Raji (cell line): ENCODE results near the gene PCNX2.

Source experiments
- POLR2A ChIP-seq: IDR thresholded peaks from 2 replicates; pipeline ENCODE4 v1.6.1; 2011; ENCODE audit warnings: low read depth, low read length, control low read depth; ENCODE audit not compliant: insufficient read depth

The PCNX2 gene

DNA sequence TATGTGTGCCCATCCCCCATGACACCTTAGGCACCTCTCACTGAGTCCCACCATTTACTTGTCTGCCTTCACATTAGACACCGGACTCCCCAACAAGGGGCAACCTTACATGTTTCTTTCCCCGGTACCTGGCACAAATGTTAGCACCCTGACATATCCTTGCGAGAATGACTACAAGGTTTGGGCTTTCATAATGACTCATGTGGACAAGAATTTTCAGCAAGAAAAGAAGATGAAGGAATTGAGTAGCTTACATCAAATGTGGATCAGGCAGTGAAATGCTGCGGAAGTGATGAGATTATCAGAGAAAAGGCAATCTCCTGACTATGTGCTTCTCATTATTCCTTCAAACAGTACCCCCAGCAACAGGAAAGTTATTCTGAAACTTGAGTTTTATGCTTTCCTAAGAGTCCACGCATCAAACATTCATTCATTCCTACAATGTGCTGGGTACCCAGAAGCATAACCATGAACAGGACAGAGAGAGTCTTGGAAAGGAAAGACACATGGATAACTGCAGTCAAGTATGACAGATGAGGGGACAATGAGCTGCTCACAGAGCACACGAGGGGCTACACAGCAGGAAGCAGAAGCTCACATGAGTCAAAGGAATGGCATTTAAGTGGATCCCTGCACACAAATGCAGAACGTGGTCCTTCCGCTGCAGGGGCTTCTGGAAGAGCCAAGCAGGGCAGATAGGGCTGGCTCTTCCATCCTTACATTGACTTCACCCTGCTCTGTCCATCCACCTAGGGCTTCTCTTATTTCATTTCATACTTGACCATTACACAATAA, 112.1 kb downstream of the PCNX2 start:
- TF ChIP-seq POLR2A, result no peak

DNA sequence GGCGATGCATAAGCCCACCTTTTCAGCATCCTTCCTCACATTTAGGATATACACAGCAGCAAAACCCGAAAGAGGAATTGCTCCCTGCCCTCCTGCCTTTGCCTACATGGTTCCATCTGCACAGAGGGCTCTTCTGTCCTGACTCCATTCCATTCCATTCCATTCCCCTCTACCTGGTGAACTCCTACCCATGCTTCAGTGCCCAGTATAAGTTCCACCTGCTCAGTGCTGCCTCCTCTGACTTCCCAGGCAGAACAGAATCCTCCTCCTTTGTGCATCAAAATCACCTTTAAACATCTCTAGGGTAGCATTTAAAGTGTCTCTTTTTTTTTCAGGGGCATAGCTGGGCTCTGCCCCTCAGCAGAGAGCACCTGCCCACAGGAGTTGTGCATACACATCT, 112.9 kb downstream of the PCNX2 start:
- no peak for TF ChIP-seq POLR2A

DNA sequence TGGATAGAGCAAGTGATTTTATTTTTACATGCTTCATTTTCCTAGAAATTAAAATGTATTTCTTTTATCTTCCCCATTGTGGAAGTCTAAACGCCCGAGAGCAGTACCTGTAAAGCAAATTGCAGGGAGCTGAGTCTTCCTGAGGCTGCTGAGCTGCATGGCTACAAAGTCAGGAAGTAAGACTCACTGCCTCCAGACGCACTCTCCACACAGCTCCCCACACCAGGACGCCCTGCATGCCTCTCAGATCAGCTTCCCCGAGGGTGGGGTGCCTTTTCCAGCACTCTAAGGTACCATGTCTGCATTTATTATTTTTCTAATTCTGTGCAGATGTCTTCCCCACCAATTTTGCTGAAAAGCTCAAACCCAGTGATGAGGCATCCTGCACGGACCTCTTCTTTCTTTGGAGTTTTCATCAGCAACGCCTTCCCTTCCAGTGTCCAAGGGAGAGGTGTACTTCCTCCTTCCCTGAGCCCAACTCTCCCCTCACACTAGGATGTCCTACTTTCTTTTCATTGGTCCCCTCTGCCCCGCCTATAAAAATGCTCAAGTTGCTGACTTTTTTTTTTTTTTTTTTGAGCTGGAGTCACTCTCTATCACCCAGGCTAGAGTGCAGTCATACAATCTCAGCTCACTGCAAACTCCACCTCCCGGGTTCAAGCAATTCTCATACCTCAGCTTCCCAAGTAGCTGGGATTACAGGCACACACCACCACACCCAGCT, 114.7 kb downstream of the PCNX2 start:
- no peak for TF ChIP-seq POLR2A

DNA sequence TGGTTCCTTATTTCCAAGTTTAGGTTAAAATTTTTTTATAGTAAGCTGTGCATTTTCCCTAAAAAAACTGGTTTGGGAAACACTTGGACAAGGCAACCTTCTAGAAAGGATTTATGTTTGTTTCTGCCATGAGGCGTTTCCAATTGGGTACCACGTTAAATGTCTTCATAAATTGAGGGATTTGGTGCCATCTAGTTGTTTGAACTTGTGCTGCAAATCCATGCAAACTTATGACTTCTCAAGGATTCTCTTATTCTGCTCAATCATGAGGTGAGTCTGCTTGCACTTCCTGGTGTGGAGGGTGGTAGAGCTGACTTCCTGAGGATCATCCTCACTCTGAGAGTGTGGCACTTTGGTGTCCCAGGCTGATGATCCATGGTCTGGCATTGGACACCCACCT, 123.3 kb downstream of the PCNX2 start:
- no peak for TF ChIP-seq POLR2A

DNA sequence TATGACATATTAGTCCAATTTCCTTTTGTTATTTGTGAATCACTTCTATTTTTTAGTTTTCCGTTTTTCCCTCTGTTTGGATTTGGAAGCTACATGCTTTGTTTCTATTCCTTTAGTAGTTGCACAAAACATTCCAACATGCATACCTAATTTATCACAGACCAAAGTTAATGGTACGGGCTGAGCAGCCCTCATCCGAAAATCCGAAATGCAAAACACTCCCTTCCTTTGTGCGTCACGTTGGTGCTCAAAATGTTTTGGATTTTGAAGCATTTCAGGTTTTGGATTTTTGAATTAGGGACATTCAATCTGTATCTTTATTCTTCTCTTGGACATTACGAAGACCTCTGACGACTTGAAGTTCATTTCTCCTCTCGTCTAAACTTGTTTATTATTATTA, 124.8 kb downstream of the PCNX2 start:
- TF ChIP-seq POLR2A, result no peak

DNA sequence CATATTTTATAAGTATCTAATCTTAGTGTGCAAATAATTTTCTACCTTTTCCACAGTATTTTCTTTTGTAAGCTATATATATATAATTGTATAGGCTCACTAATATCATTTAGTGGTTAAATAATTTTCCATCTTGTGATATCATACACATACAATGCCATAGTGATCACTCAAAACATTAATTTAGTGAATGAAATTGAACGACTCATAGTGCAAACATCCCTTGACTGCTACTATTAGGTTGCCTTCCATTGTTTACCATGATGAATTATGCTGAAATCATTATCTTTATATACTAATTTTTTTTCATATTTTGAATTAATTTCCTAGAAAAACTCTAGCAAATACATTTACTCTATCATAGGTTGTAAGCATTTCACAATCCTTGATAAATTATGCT, 127.1 kb downstream of the PCNX2 start:
- no peak for TF ChIP-seq POLR2A

DNA sequence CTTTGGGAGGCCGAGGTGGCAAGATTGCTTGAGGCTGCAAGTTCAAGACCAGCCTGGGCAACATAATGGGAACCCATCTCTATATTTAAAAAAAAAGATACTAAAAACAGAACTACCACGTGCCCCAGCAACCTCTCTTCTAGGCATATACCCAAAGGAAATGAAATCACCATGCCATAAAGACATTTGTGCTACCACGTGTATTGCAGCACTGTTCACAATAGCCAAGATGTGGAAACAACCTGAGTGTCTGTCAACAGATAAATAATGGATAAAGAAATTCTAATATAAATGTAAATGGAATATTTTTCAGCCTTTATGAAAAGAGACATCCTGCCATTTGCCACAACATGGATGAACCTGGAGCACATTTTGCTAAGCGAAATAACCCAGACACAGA, 128.6 kb downstream of the PCNX2 start:
- no peak for TF ChIP-seq POLR2A

DNA sequence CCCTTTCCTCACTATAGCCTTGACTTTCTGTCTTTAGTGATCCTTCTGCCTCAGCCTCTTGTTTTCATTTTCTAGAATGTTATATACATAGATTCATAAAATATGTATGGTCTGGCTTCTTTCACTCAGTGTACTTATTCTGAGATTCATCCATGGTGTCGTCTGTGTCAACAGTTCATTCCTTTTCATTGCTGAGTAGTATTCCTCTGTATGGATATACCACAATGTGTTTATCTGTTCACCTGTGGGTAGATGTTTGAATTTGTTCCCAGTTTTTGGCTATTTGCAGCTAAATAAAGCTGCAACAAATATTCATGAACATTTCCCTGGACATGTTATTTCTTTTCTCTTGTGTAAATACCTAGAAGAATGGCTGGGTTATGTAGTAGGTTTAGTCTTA, 131.8 kb downstream of the PCNX2 start:
- no peak for TF ChIP-seq POLR2A

DNA sequence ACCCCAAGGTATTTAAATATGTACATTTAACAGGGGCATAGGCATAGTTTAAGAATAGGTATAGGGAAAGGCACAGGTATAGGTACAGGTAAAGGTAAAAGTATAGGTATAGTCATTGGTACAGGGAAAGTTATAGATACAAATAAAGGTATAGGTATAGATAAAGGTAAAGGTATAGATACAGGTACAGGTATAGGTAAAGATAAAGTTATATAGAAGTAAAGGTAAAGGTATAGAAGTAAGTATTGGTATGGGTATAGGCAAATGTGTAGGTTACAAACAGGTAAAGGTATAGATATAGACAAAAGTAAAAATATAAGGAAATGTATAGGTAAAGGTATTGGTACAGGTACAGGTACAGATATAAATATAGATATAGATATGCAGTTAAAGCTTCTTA, 137.2 kb downstream of the PCNX2 start:
- no peak for TF ChIP-seq POLR2A

DNA sequence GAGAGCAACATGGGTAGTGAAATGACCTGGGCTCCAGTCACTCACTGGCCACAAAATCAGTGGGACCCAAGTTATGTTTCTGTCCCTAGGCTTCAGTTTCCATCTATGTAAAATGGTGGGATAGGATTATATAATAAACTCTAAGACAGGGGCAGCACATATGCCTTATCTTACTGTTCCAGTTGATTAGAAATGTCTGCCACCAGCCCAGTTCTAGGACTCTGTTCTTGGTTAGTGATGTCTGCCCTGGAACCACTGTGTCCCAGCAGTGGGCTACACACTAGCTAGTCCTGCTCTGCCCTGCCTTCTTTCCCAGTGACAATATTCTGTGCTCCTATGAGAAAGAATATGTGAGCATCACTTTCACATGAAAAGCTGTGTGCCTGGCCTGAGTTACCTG, 138.3 kb downstream of the PCNX2 start:
- TF ChIP-seq POLR2A, result no peak

DNA sequence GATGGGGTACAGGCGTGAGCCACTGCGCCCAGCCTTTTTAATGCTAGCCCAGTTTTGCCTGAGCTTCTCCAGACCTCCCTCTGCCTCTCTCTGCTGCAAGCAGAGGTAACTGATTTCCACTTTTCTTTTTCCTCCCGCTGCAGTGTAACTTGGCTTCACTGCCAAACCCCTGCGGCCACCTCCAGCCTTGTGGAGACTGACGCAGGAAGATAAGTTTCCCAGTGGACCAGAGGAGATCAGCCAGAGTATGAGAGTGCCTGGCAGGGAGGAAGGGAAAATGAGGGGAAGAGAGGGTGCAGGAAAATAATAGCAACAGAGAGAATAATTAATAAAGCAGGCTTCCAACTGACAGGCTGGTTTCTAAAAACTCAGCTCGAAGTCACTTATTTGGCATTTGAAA, 143.7 kb downstream of the PCNX2 start:
- no peak for TF ChIP-seq POLR2A

DNA sequence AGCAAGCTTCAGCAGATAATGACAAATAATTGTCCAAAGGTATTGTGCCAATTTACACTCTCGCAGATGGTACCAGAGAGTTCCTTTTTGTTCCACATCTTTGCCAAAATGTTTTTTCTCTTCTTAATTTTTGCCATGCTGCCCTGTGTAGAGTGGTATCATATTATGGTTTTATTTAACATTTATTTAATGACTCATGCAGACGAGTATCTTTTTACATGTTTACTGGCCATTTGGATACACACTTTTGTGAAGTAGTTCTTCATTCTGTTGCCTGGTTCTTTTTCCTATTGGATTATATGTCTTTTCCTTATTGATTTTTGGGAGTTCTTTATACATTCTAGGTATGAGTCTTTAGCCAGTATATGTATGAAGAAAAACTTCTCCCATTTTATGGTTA, 151.1 kb downstream of the PCNX2 start:
- TF ChIP-seq POLR2A, result no peak

DNA sequence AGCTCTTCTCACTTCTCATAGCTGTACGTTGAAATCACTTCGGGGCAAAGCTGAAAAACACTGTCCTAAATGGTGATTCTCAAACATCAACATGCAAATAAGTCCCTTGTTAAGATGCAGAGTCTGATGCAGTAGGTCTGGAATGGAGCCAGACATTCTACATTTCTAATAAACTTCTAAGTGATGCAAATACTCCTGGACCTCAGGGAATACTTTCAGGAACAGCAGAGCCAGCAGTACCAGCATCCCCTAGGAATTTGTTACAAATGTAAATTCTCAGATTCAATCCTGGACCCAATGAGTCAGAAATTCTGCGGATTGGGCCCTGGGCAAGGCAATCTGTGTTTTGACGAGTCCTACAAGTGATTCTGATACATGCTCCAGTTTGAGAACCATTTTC, 152.3 kb downstream of the PCNX2 start:
- TF ChIP-seq POLR2A, result no peak

DNA sequence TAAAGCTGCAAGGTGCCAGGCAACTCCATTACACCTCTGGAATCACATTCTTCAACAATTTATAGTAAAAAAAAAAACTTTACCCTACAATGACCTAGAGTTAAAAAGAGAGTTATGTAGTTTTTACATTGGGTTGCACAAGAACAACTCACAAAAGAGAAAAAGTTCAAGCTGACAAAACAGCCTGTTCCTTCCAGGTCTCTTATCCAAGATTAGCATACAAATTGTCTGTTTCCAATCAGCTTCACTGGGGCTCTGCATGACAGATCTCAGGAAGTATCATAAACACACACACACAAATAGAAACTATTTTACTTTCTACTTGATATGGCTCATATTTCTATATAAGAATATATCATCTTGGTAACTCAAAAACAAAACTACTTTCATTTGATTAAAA, 154.6 kb downstream of the PCNX2 start:
- no peak for TF ChIP-seq POLR2A

DNA sequence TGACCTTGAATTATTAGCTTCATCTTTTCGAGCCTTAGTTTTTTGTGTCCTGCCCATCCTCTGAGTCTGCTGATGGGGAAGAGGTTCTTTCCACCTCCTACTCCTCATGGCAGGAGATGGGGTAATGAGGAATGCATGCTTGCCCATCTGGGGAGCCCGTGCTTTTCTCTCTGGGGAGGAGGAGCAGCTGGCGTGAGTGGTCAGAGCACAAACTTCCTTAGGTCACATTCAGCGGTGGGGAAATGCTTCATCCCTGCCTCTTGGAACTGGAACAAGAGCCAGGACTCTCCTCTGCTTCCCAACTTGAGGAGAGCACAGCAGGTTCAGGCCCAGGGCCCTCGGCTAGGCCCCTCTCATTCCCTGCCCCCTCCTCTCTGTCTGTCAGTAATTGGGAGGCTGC, 155.0 kb downstream of the PCNX2 start:
- TF ChIP-seq POLR2A, result no peak

DNA sequence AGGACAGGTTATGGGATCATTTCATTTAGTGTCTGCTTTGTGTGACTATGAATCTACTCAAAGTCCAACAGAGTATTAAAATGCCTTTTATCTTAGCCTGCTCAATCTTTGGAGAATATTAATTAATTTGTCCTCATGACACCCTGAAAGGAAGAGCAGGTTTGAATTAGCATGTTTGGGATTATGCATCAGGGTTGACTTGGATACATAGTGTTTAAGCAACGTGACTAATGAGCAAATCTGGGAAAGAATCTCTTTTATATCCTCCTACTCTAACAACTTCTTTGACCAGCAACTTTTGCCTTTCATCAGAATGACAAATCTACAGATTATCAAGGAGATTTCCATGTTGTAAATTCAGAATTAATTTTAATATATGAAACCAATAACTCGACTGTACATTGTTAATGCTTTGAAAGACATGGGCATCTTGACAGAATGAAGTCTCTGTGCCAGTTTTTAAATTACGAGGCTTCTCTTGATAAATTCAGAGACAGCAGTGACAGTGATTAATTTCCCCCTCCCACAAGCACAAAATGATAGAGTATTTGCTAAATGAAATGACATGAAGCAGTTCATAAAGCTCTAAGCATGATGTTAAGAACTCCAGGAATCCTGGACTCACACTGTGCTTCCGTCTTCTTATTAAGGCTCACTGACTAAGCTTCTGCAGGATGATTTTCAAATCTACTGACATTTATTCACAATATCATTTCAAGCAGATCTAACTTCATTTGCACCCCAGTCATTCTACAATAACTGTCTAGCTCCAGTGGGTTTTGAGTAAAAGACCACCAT, 156.5 kb downstream of the PCNX2 start:
- TF ChIP-seq POLR2A, result no peak
